ENCODE measurements around the gene STX3.
"Not testable (repeated sequence)": the region's sequence is repeated elsewhere in the genome, so short reads cannot be mapped to it uniquely, and the experiment has no call there.

Gene STX3

DNA sequence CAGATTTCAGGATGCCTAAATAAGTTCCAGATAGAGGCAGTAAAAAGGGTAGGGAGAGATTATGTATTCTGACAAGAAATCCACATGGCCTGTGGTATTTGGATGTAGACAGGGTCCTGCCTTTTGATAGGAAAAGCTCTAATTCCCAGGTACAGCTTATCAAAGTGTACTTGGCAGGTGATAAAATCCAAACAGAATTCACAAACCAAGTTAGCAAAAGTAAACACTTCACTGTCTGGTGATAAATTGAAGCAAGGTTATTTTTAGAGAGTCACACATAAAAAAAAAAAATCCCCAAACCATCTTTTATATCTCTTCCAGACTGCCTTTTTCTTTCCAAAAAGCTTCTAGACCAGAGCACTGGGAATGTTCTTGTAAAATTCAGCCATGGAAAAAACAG, 84.4 kb downstream of the STX3 start:
- no peak for DNase-seq

DNA sequence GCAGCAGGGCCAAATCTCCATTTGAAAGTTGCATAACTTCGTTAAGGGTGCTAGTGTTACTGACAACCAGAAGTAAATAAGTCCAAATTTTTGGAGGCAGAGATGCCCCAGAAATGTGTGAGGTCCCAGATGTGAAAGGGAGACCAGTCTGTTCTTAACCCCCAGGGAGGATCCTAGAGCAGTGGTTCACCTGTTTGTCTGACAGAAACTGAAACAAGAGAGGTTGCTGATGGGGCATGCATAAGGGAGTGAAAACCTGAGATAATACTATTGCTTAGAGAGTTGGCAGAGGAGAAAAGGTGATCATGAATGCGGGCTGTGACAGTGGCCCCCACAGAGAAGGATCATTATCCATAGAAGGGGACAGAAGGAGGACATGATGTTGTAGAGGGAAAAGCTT, 86.3 kb downstream of the STX3 start:
- no peak for DNase-seq

DNA sequence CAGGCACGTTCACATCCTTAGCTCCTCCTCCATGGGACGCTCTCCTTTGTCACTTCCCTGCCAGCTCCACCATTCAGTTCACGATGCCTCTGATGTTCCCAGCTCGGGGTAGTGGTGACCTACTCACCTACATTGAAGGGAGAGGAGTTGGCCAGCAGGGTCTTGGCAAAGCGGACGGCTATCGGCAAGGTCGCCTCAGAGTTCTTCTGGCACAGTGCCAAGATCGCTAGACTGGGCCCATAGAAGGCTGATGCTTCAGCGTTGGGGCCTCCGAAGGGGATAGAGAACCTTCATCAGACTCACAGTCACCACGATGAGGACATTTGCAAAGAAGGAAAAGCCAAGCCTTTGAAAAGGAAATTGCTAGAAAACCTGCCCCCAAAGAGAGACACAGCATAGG, 87.1 kb downstream of the STX3 start:
- DNase-seq: no peak

DNA sequence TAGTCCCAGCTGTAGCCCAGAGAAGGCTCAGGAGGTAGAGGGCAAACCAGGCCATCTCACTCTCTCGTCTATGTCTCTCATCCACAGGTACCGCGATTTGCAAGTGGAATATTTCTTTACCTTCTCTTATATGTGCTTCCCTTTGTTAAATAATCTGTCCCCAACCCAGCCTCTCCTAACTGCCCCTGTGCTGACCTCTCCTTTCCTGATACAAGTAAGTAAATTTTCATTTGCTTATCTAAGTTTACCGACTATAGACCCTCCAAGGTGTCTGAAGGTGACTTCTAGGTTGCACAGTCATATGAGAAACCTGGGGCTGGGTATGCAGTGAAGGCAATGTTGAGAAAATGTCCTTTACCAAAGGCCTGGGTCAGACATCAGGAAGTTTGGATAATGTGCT, 90.2 kb downstream of the STX3 start, which contains the start of gene CBLIF:
TSS of gene CBLIF (minus strand) at position 101 of the 400 bp plus-strand sequence. CDS start at position 55, 46 bp downstream.
- no peak for DNase-seq

DNA sequence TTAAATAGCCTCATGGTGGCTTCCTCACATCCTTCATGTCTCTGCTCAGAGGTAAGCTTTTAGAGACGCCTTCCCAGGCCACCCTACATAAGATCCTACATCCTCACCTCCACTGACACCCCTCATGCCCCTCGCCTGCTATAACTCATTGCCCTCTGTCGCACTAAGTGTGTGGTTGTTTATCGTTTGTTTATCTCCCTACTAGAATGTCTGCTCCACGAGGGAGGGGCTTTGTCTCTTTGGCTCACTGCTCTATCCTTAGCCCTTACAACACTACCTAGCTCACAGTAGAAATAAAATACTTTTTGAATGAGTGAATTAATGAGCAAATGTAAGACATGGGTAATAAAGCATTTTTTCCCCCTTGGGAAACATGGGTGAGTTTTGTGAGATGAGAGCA, 91.4 kb downstream of the STX3 start:
- no peak for DNase-seq

DNA sequence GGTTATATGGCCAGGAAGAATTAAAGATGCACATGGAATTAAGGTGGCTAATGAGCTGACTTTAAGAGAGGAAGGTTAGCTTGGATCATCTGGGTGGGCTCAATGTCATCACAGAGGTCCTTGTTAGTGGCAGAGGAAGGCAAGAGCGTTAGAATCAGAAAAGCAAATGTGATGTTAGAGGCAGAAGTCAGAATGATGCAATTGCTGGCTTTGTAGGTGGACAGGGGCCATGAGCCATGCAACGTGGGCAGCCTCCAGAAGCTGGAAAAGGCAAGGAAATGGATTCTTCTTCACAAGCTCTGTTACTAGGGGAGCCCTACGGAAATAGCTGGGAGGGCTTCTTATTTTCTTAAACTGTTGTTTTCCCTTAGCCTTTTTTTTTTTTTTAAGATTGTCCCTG, 92.5 kb downstream of the STX3 start:
- DNase-seq: no peak

DNA sequence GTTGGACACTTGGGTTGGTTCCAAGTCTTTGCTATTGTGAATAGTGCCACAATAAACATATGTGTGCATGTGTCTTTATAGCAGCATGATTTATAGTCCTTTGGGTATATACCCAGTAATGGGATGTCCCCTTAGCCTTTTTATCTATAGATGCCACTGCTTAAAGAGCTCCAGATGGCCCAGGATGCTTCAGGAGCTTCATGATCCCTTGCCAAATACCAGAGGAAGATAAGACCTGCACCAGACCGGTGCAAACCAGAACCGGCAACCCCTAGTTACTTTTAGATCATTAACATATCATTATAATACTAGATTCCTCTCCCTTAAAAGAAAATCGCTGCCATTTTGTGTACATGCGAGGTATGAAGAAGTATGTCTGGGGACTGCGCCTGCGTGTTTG, 93.3 kb downstream of the STX3 start:
- DNase-seq: not testable (repeated sequence)

DNA sequence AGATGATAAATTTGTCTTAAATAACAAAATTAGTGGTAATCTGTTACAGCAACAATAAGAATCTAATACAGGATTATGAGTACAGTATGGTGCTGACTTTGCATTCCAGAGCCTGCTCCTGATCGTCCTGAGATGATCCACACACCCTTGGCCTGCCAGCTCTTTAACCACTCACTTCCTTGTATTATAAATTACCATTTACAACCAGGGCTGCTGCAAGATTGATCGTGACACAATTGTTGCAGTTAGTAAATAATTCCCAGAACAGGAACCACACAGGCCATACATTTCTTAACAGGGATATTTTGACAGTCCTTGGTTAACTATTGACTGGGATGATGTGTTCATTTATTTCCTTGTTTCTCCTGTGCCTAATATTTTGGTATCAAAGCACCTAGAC, 94.0 kb downstream of the STX3 start:
- no peak for DNase-seq

DNA sequence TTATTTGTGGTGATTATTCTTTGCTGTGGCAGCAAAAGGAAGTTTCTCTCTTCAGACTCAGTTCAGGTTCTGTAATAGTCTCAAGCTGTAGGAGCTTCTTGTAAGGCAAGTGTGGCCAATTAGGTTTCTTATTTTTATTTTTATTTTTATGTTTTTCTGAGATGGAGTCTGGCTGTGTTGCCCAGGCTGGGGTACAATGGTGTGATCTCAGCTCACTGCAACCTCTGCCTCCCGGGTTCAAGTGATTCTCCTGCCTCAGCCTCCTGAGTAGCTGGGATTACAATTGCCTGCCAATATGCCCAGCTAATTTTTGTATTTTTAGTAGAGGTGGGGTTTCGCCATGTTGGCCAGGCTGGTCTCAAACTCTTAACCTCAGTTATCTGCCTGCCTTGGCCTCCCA, 94.4 kb downstream of the STX3 start:
- not testable (repeated sequence) for DNase-seq

DNA sequence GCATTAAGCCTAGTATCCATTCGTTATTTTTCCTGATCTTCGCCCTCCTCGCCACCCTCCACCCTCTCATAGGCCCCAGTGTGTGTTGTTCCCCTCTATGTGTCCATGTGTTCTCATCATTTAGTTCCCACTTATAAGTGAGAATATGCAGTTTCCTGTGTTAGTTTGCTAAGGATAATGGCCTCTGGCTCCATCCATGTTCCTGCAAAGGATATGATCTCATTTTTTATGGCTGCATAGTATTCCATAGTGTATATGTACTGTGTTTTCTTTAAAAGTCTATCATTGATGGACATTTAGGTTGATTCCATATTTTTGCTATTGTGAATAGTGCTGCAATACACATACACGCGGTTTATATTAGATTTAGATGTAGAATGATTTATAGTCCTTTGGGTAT, 96.2 kb downstream of the STX3 start:
- DNase-seq: not testable (repeated sequence)

DNA sequence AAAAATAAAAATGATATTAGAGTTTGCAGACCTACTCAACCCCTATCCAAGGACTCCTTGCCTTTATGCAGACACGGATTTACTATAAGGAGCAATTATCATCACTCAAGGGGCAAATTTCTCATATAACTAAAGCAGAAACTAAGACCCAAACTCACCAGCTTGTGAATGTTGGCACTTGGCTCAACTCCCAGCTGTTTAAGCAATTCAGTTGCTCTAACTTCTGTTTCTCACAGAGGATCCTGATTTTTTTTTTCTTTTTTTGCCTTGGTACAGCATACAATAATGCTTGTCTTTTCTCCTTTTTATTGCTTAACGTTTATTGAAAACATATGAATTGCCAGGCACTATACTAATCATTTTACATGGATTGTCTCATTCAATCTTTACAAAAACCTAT, 99.7 kb downstream of the STX3 start:
- DNase-seq: no peak

All from right kidney (tissue), 1 donor.